ENCODE results near the gene LARP4B. TPM values are rescaled to one million over a fixed set of nuclear protein-coding genes. Genes with fewer than 3 reads are reported as not detected.

Gene LARP4B
- total RNA-seq, result 100 to 1,000 TPM in 2 of 5 donors, 10 to 100 TPM in 3; 33.6 to 269 (median 87.0) TPM
- 10 to 100 TPM; 11.8 to 15.3 (median 13.2) TPM for polyA plus RNA-seq
- long read RNA-seq, donor 1, full-length matches to known transcripts, result 1 of 1 reads
- long read RNA-seq, donor 1, partial matches to known transcripts, result 0 of 1 reads
- long read RNA-seq, donor 1, other reads (novel, unspliced or antisense), result 0 of 1 reads
- long read RNA-seq, donor 2, full-length matches to known transcripts, result 3 of 3 reads
- long read RNA-seq, donor 2, partial matches to known transcripts, result 0 of 3 reads
- long read RNA-seq, donor 2, other reads (novel, unspliced or antisense), result 0 of 3 reads
- long read RNA-seq, donor 3, full-length matches to known transcripts, result 5 of 5 reads
- long read RNA-seq, donor 3, partial matches to known transcripts, result 0 of 5 reads
- long read RNA-seq, donor 3, other reads (novel, unspliced or antisense), result 0 of 5 reads
- long read RNA-seq, donor 4, result 0 reads
- long read RNA-seq, donor 5, full-length matches to known transcripts, result 7 of 7 reads
- long read RNA-seq, donor 5, partial matches to known transcripts, result 0 of 7 reads
- long read RNA-seq, donor 5, other reads (novel, unspliced or antisense), result 0 of 7 reads
- long read RNA-seq, donor 6, full-length matches to known transcripts, result 4 of 9 reads
- long read RNA-seq, donor 6, partial matches to known transcripts, result 5 of 9 reads
- long read RNA-seq, donor 6, other reads (novel, unspliced or antisense), result 0 of 9 reads
- long read RNA-seq, donor 7, full-length matches to known transcripts, result 1 of 1 reads
- long read RNA-seq, donor 7, partial matches to known transcripts, result 0 of 1 reads
- long read RNA-seq, donor 7, other reads (novel, unspliced or antisense), result 0 of 1 reads
- long read RNA-seq, donor 8, full-length matches to known transcripts, result 3 of 3 reads
- long read RNA-seq, donor 8, partial matches to known transcripts, result 0 of 3 reads
- long read RNA-seq, donor 8, other reads (novel, unspliced or antisense), result 0 of 3 reads
- long read RNA-seq, donor 9, full-length matches to known transcripts, result 3 of 3 reads
- long read RNA-seq, donor 9, partial matches to known transcripts, result 0 of 3 reads
- long read RNA-seq, donor 9, other reads (novel, unspliced or antisense), result 0 of 3 reads
- long read RNA-seq, donor 10, full-length matches to known transcripts, result 1 of 1 reads
- long read RNA-seq, donor 10, partial matches to known transcripts, result 0 of 1 reads
- long read RNA-seq, donor 10, other reads (novel, unspliced or antisense), result 0 of 1 reads

DNA sequence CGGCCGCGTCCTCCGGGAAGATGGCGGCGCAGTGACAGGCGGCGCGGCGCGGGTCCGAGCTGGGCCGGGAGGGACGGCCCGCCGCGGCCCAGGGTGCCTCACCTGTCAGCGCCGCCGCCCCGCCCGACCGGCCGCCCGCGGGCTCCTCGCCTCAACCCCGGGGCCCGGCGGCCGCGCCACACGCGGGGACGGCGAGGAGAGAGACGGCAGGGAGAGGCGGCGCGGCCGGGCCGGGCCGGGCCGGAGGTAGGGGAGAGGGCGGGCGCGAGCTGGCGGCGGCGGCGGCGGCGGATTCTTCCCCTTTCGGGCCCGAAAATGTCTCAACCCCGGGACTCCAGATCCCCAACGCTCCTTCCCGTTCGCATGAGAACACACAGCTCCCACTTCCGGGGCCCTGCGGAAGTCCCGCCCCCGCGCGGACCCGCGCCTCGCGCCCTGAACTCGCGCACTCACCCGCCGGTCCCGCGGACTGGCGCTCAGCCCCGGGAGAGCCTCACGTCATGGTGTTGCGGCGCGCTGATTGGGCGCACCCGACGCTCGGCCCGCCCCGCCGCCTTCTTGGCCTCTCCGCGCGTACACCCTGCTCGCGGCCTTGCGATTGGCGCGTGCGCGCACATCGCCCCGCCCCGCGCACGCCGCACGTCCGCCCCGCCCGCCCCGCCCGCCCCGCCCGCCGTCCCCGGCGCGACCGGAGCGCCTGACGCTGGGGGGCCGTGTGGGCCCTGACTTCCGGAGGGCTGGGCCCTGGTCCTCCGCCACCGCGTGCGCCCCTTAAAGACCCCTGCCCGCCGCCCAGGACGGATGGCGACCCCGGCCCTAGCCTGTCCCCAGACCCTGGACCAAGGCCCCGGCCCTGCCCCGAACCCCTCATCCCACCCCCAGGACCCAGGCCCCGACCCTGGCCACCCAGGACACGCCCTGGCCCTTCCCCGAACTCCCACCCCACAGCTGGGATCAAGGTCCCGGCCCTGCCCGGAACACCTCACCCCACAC is at the start of gene LARP4B:
LARP4B (minus strand) TSS at position 380 of the 993 bp plus-strand sequence. CDS start 45,984 bp downstream, outside the sequence.
- Histone ChIP-seq H3K27ac (peak within 1 kb of the TSS; percentile 97 to 100 (median 99)), H3K27me3 (no peaks in the 10 kb centered on the region), H3K4me1 (peaks cover 30 to 50% (median 47%) of the 10 kb centered on the region in 4 donors), H3K36me3 (peaks cover 0 to 1% (median under 1%) of the 10 kb centered on the region in 4 donors), H3K9me3 (no peaks in the 10 kb centered on the region), H3K4me3 (peak within 1 kb of the TSS; percentile 76 to 92 (median 88))
- TF ChIP-seq POLR2A (IDR thresholded peaks at IDR 0.05) (peak in 1 of 4 donors; percentile 49), POLR2AphosphoS5 (IDR thresholded peaks at IDR 0.05) (peak; percentile 87 to 90 (median 90)), EP300 (IDR thresholded peaks at IDR 0.05) (no peak)
- TF ChIP-seq, protein P1, sequence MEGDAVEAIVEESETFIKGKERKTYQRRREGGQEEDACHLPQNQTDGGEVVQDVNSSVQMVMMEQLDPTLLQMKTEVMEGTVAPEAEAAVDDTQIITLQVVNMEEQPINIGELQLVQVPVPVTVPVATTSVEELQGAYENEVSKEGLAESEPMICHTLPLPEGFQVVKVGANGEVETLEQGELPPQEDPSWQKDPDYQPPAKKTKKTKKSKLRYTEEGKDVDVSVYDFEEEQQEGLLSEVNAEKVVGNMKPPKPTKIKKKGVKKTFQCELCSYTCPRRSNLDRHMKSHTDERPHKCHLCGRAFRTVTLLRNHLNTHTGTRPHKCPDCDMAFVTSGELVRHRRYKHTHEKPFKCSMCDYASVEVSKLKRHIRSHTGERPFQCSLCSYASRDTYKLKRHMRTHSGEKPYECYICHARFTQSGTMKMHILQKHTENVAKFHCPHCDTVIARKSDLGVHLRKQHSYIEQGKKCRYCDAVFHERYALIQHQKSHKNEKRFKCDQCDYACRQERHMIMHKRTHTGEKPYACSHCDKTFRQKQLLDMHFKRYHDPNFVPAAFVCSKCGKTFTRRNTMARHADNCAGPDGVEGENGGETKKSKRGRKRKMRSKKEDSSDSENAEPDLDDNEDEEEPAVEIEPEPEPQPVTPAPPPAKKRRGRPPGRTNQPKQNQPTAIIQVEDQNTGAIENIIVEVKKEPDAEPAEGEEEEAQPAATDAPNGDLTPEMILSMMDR (IDR thresholded peaks at IDR 0.05), result no peak
- 0 to 1% (median 1%) methylated on average over 39 to 134 of the region's 137 CpGs for WGBS, 5 donors
- intact Hi-C loops (cut with DNase I; ENCODE audit: low total_unique reads), result no loop called here
- peak; percentile 97 to 99 for DNase-seq

DNA sequence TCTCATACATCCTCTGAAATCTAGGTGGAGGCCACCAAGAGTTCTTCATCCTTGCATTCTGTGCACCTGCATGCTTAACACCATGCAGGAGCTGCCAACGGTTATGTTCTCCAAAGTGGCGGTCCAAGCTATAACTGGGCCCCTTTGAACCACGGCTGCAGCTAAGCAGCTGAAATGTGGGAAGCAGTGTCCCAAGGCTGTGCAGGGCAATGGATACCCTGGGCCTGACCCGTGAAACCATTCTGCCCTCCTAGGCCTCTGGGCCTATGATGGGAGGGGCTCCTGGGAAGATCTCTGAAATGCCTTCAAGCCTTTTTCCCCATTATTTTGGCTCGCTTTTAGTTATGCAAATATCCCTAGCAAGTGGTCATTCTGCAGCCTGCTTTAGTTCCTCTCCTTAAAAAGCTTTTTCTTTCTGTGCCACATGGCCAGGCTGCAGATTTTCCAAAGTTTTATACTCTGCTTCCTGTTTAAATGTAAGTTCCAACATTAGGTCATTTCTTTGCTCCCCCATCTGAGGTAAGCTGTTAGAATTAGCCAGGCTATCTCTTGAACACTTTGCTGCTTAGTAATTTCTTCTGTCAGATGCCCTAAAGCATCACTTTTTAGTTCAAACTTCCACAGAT is 49.1 kb upstream of the LARP4B start:
- DNase-seq, result no peak
- Histone ChIP-seq H3K27me3 (no peaks in the 10 kb centered on the region), H3K9me3 (peaks cover 7 to 32% (median 15%) of the 10 kb centered on the region in 4 donors), H3K4me3 (no peak overlapping the region), H3K36me3 (no peaks in the 10 kb centered on the region), H3K4me1 (peaks cover 12 to 25% (median 23%) of the 10 kb centered on the region in 4 donors), H3K27ac (no peak overlapping the region)
- TF ChIP-seq, protein P1 (IDR thresholded peaks at IDR 0.05), result no peak
- no peak for TF ChIP-seq POLR2A (IDR thresholded peaks at IDR 0.05)
- no peak for TF ChIP-seq POLR2AphosphoS5 (IDR thresholded peaks at IDR 0.05)
- TF ChIP-seq EP300 (IDR thresholded peaks at IDR 0.05), result no peak
- intact Hi-C loops (cut with DNase I; ENCODE audit: low total_unique reads), result no loop called here
- WGBS, 5 donors, result 95 to 99% (median 97%) methylated on average over 5 of the region's 5 CpGs

DNA sequence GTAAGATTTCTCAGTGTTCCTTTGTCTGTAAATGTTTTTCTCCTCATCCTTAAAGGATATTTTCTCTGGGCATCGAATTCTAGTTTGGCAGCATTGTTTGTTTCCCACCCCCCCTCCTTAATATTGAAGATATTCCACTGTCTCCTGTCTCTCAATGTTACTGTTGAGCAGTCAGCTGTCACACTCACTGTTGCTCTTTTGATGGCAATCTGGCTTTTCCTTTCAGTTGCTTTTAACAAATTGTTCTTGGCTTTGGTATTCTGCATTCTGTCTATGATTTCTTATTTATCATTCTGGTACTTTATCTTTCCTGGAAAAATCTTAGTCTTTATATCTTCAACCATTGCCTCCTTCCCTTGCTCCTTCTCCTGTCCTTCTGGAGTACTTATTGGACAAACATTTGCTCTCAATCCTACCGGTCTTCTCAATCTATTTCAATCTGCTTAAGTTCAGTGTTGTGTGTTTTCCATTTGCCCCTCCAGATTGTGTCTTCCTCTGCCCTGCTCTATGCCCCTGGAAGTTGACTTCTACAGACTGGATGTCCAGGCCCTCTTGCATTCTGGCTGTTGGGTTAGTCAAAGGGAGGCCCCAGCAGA is 47.4 kb upstream of the LARP4B start:
- Histone ChIP-seq H3K4me1 (peaks cover 6 to 24% (median 23%) of the 10 kb centered on the region in 4 donors), H3K9me3 (peaks cover 7 to 32% (median 15%) of the 10 kb centered on the region in 4 donors), H3K36me3 (no peaks in the 10 kb centered on the region), H3K4me3 (no peak overlapping the region), H3K27me3 (no peaks in the 10 kb centered on the region), H3K27ac (no peak overlapping the region)
- intact Hi-C loops (cut with DNase I; ENCODE audit: low total_unique reads), result no loop called here
- TF ChIP-seq, protein P1 (IDR thresholded peaks at IDR 0.05), result no peak
- no peak for TF ChIP-seq POLR2AphosphoS5 (IDR thresholded peaks at IDR 0.05)
- no peak for TF ChIP-seq POLR2A (IDR thresholded peaks at IDR 0.05)
- no peak for TF ChIP-seq EP300 (IDR thresholded peaks at IDR 0.05)
- no peak for DNase-seq
- 88 to 99% (median 90%) methylated on average over 2 of the region's 2 CpGs for WGBS, 5 donors

Measured in stomach (tissue), 19 donors.